ENCODE data around the gene SEPTIN7.
A peak's percentile ranks its signal among the peaks of the same experiment; 100 is the strongest.

Gene SEPTIN7

GRCh38 chr7:35777121-35777520 is 23.7 kb upstream of the SEPTIN7 start:
- Mint-ChIP-seq H3K36me3 (no peaks in the 10 kb centered on the region), H3K4me3 (no peak overlapping the region), H3K4me1 (no peaks in the 10 kb centered on the region), H3K9me3 (no peaks in the 10 kb centered on the region), H3K27ac (no peak overlapping the region)
- DNase-seq (ENCODE audit: low spot score in 2 of 2) (no peak), ATAC-seq (no peak)

GRCh38 chr7:35780070-35780469 is 20.8 kb upstream of the SEPTIN7 start:
- no peak for ATAC-seq
- Mint-ChIP-seq H3K36me3 (no peaks in the 10 kb centered on the region), H3K4me1 (no peaks in the 10 kb centered on the region), H3K4me3 (no peak overlapping the region), H3K27ac (no peak overlapping the region), H3K9me3 (no peaks in the 10 kb centered on the region)
- no peak for DNase-seq (ENCODE audit: low spot score in 2 of 2)

GRCh38 chr7:35781200-35781701 is 19.6 kb upstream of the SEPTIN7 start:
- H3K9me3 Mint-ChIP-seq, result no peaks in the 10 kb centered on the region
- no peak overlapping the region for H3K4me3 Mint-ChIP-seq
- no peaks in the 10 kb centered on the region for H3K4me1 Mint-ChIP-seq
- no peak for DNase-seq (ENCODE audit: low spot score in 2 of 2)
- H3K36me3 Mint-ChIP-seq, result no peaks in the 10 kb centered on the region
- ATAC-seq, result no peak
- H3K27ac Mint-ChIP-seq, result no peak overlapping the region

GRCh38 chr7:35781767-35782515 is 18.9 kb upstream of the SEPTIN7 start:
- DNase-seq (ENCODE audit: low spot score in 2 of 2), result no peak
- H3K36me3 Mint-ChIP-seq, result no peaks in the 10 kb centered on the region
- H3K4me1 Mint-ChIP-seq, result no peaks in the 10 kb centered on the region
- H3K4me3 Mint-ChIP-seq, result no peak overlapping the region
- no peak for ATAC-seq
- H3K9me3 Mint-ChIP-seq, result no peaks in the 10 kb centered on the region
- H3K27ac Mint-ChIP-seq, result no peak overlapping the region

- ATAC-seq, result no peak
- Mint-ChIP-seq H3K4me1 (no peaks in the 10 kb centered on the region), H3K4me3 (no peak overlapping the region), H3K9me3 (no peaks in the 10 kb centered on the region), H3K27ac (no peak overlapping the region), H3K36me3 (no peaks in the 10 kb centered on the region)
- DNase-seq (ENCODE audit: low spot score in 2 of 2), result no peak
Measured at GRCh38 chr7:35784332-35784731, 16.5 kb upstream of the SEPTIN7 start.

GRCh38 chr7:35785250-35785649 is 15.6 kb upstream of the SEPTIN7 start:
- Mint-ChIP-seq H3K9me3 (peaks cover 2% of the 10 kb centered on the region), H3K4me1 (no peaks in the 10 kb centered on the region), H3K36me3 (no peaks in the 10 kb centered on the region), H3K27ac (no peak overlapping the region), H3K4me3 (no peak overlapping the region)
- DNase-seq (ENCODE audit: low spot score in 2 of 2), result no peak
- ATAC-seq, result no peak

GRCh38 chr7:35787925-35788324 is 12.9 kb upstream of the SEPTIN7 start:
- DNase-seq (ENCODE audit: low spot score in 2 of 2) (no peak), ATAC-seq (no peak)
- Mint-ChIP-seq H3K36me3 (no peaks in the 10 kb centered on the region), H3K9me3 (peaks cover 2% of the 10 kb centered on the region), H3K4me3 (no peak overlapping the region), H3K4me1 (no peaks in the 10 kb centered on the region), H3K27ac (no peak overlapping the region)

- DNase-seq (ENCODE audit: low spot score in 2 of 2), result no peak
- H3K36me3 Mint-ChIP-seq, result no peaks in the 10 kb centered on the region
- no peak overlapping the region for H3K4me3 Mint-ChIP-seq
- H3K4me1 Mint-ChIP-seq, result peaks cover 6% of the 10 kb centered on the region
- ATAC-seq, result no peak
- H3K9me3 Mint-ChIP-seq, result peaks cover 2% of the 10 kb centered on the region
- no peak overlapping the region for H3K27ac Mint-ChIP-seq
Measured at GRCh38 chr7:35792472-35792871, 8.4 kb upstream of the SEPTIN7 start.

GRCh38 chr7:35792873-35793489 is 7.9 kb upstream of the SEPTIN7 start:
- Mint-ChIP-seq H3K36me3 (no peaks in the 10 kb centered on the region), H3K9me3 (peaks cover 2% of the 10 kb centered on the region), H3K27ac (no peak overlapping the region)

GRCh38 chr7:35797311-35797710 is 3.5 kb upstream of the SEPTIN7 start:
- no peak for DNase-seq (ENCODE audit: low spot score in 2 of 2)
- Mint-ChIP-seq H3K9me3 (no peaks in the 10 kb centered on the region), H3K27ac (no peak overlapping the region), H3K4me3 (no peak overlapping the region), H3K36me3 (peaks cover 22% of the 10 kb centered on the region), H3K4me1 (peaks cover 16% of the 10 kb centered on the region)
- no peak for ATAC-seq

More at GRCh38 chr7:35792873-35793489, 7.9 kb upstream of the SEPTIN7 start:
- DNase-seq (ENCODE audit: low spot score in 2 of 2) (no peak), ATAC-seq (no peak)
- Mint-ChIP-seq H3K4me1 (peaks cover 6% of the 10 kb centered on the region), H3K4me3 (no peak overlapping the region)

GRCh38 chr7:35799846-35800717 is 775 bp upstream of the SEPTIN7 start:
- Mint-ChIP-seq H3K27ac (peak overlapping the region; percentile 97), H3K36me3 (peaks cover 46% of the 10 kb centered on the region)

GRCh38 chr7:35801392-35802101 is 690 bp downstream of the SEPTIN7 start:
- Mint-ChIP-seq H3K4me3 (peak overlapping the region; percentile 97), H3K4me1 (peaks cover 57% of the 10 kb centered on the region), H3K27ac (peak overlapping the region; percentile 97), H3K9me3 (no peaks in the 10 kb centered on the region), H3K36me3 (peaks cover 51% of the 10 kb centered on the region)
- peak; percentile 58 for ATAC-seq
- DNase-seq (ENCODE audit: low spot score in 2 of 2), result peak; percentile 58 to 88

More at GRCh38 chr7:35799846-35800717, 775 bp upstream of the SEPTIN7 start:
- Mint-ChIP-seq H3K4me1 (peaks cover 44% of the 10 kb centered on the region), H3K9me3 (no peaks in the 10 kb centered on the region), H3K4me3 (peak overlapping the region; percentile 97)
- ATAC-seq, result peak; percentile 57
- peak; percentile 74 to 92 for DNase-seq (ENCODE audit: low spot score in 2 of 2)

- H3K27ac Mint-ChIP-seq, result peak overlapping the region; percentile 97
- no peaks in the 10 kb centered on the region for H3K9me3 Mint-ChIP-seq
- peaks cover 51% of the 10 kb centered on the region for H3K36me3 Mint-ChIP-seq
- H3K4me1 Mint-ChIP-seq, result peaks cover 58% of the 10 kb centered on the region
- peak overlapping the region; percentile 97 for H3K4me3 Mint-ChIP-seq
- ATAC-seq, result no peak
- no peak for DNase-seq (ENCODE audit: low spot score in 2 of 2)
Measured at GRCh38 chr7:35802102-35802466, 1.2 kb downstream of the SEPTIN7 start.

- H3K4me3 Mint-ChIP-seq, result peak overlapping the region; percentile 97
- ATAC-seq (no peak), DNase-seq (ENCODE audit: low spot score in 2 of 2) (no peak)
- H3K36me3 Mint-ChIP-seq, result peaks cover 51% of the 10 kb centered on the region
- peaks cover 55% of the 10 kb centered on the region for H3K4me1 Mint-ChIP-seq
- H3K9me3 Mint-ChIP-seq, result no peaks in the 10 kb centered on the region
- peak overlapping the region; percentile 97 for H3K27ac Mint-ChIP-seq
Measured at GRCh38 chr7:35802649-35803048, 1.8 kb downstream of the SEPTIN7 start.
